Stimulated activated CD4-positive, alpha-beta T cell treated with anti-CD3 and anti-CD28 coated beads, Interleukin-4, amount 100 ng/mL, for 24 hours (primary cell): ENCODE results near the gene ELL2.

Experiments used
- DNase-seq: peaks from one replicate; pipeline ENCODE4 v3.0.0-alpha.2; 2020

Gene ELL2

GRCh38 chr5:95961617-95962474, at the start of gene ELL2:
ELL2 (minus strand) TSS chr5:95961851; CDS start chr5:95961721, 130 bp downstream.
- peak; percentile 97 for DNase-seq

DNA sequence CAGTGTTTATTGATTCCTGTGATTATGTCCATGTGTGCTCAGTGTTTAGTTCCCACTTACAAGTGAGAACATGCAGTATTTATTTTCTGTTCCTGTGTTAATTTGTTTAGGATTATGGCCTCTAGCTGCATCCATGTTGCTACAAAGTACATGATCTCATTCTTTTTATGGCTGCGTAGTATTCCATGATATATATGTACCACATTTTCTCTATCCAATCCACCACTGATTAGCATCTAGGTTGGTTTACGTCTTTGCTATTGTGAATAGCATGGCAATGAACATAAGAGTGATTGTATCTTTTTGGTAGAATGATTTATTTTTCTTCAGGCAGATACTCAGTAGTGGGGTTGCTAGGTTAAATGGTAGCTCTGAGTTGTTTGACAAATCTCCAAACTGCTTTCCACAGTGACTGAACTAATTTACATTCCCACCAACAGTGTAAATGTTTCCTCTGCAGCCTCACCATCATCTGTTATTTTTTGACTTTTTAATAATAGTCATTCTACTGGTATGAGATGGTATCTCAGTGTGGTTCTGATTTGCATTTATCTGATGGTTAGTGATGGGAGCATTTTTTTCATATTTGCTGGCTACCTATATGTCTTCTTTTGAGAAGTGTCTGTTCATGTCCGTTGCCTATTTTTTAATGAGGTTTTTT, 47.5 kb upstream of the ELL2 start:
- no peak for DNase-seq

- DNase-seq, result no peak
Observed at GRCh38 chr5:96008487-96008886, 46.8 kb upstream of the ELL2 start.

- DNase-seq, result no peak
Observed at GRCh38 chr5:96007051-96007450, 45.4 kb upstream of the ELL2 start.

DNA sequence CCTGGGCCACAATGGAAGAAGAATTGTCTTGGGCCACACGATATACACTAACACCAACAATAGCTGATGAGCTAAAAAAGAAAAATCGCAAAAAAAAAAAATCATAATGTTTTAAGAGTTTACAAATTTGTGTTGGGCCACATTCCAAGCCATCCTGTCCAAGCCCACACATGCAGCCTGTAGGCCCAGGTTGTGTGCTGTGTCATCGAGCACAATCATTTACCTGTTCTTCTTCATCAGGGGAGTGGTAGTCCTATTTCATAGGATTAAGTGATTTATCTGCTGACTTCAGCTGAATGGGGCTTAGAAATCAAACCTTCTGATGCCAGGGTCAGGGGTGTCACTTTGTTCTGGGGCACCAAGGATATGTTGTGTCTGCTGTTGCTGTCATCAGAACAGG, 44.6 kb upstream of the ELL2 start:
- no peak for DNase-seq

GRCh38 chr5:96004754-96005153, 43.1 kb upstream of the ELL2 start:
- DNase-seq, result no peak

DNA sequence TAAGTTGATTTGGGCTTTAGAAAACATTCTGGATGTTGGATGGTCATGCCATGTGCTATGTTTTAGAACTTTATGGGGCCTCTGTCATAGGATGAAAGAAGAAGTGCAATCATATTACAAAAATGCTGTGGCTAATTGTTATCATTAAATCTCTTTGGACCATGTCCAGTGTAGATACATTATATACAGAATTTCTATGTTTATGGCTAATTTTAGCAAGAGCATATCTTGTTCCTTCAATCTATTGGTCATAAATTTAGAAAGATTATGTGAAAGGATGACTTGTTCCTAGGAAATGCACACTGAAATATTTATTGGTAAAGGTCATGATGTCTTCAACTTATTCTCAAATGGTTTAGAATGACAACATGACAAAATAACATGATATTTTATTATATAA, 42.4 kb upstream of the ELL2 start:
- DNase-seq, result no peak

DNA sequence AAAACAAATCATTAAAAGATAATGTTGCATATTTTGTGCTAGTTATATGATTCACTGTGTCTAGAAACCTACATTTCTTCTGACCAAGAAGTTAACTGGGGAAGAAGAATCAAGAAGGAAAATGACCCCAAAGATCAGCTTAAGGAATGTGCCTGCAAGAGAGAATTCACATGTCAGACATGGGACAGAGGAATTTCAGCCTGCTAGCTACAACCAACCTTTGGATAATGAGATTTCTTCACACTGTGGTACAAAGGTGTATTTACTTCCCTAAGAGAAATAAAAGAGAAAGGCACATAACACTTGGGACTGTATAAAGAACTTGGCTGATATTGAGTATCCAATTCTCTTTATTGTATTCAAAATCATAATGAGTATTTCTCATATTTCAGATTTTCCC, 39.6 kb upstream of the ELL2 start:
- DNase-seq, result no peak

DNA sequence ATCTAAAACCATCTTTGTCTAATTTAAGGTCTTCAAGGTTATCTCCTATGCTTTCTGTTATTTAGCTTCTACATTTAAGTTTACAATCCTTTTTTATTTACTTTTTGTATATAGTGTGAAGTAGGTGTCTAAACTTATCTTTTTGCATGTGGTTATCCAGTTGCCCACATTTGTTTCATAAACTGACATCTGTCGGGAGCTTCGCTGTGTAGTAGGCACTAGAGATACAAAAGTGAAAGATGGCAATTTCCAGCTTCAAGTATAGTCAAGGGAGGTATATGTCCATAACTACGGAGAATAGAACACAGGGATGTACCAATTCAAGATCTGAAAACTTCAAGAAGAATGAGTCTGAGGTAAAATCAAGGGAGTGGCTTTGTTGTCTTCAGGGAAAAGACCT, 38.7 kb upstream of the ELL2 start:
- no peak for DNase-seq

- DNase-seq, result no peak
Observed at GRCh38 chr5:95996904-95997723, 35.5 kb upstream of the ELL2 start.

- DNase-seq, result no peak
Observed at GRCh38 chr5:95995962-95996489, 34.4 kb upstream of the ELL2 start.

DNA sequence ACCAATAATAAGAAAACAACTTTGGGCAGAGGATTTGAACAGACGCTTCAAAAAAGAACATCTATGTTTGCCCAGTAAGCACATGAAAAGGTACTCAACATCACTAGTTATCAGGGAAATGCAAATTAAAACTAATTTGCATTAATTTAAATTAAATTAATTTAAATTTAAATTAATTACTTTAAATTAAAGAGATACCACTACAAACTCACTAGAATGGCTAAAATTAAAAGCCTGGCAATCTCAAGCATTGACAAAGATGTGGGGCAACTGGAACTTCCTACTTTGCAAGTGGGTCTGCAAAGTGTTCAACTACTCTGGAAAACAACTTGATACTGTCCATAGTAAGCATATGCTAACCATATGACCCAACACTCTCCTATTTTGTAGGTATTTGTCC, 32.1 kb upstream of the ELL2 start:
- no peak for DNase-seq

DNA sequence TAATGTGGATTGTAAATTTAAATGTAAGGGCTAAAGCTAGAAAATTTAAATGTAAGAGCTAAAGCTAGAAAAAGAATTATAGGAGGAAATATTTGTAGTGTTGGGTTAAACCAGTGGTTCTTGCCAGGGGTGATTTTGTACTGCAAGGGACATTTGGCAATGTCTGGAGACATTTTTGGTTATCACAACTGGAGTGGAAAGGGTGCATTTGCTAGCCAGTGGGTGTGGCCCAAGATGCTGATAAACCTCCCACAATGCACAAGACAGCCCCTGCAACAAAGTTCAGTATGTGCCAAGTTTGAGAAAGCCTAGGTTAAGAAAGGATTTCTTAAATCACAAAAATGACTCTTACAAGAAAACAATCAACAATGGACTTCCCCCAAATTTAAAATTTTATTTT, 31.6 kb upstream of the ELL2 start:
- DNase-seq, result no peak

DNA sequence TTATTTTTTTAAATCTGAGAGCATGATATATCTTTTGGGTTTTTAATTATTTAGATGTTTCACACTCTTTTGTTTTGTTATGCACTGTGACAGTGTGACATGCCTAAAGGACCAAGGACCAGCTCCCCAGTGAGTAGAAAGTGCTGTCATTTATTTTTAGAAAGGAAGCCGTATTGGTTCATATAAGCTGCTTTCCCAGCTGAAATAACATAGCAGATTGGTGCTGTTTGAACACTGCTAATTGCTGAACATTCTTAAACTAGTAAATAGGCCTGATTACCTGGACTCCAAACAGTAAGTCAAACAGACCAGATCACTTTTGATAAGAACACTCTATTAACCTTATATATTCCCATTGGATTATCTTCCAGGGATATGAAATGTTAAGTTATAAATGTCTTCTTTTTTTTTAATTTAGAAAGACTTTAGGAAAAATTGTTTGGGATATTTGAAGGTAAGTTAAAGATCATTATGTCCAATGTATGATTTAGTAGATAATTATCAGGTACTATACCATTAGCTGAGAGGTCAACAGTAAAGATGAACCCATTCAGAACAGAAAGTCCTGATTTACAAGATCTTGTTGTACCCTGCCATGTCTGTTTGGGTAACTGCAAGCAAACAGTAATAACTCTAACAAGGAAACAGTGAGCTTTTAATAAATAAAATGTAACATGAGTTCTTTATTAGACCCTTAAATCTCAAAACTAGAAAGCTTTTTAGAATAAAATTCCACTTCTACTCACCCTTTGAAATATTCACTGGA, 27.8 kb upstream of the ELL2 start:
- DNase-seq, result no peak

DNA sequence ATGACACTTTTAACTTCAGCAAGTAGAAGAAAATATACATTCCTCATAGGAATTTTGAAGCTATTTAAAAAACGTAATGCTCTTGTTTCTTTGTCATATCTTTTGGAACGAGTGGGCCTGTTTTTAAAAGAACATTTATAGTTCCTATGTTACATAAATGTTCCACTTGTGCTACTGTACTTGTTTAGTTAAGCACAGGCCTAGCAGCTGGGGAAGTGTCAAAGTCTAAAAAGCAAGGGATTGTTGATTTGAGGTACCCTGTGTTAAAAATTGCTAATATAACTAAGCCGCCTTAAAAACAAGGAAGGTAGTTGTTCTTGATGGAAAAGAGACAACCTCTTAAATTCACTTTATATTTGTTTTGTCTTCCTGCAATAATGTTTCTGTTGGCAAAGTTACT, 27.2 kb upstream of the ELL2 start:
- no peak for DNase-seq

- no peak for DNase-seq
Observed at GRCh38 chr5:95988094-95988493, 26.4 kb upstream of the ELL2 start.

GRCh38 chr5:95986937-95987520, 25.4 kb upstream of the ELL2 start:
- no peak for DNase-seq

GRCh38 chr5:95986001-95986400, 24.4 kb upstream of the ELL2 start:
- DNase-seq, result no peak

DNA sequence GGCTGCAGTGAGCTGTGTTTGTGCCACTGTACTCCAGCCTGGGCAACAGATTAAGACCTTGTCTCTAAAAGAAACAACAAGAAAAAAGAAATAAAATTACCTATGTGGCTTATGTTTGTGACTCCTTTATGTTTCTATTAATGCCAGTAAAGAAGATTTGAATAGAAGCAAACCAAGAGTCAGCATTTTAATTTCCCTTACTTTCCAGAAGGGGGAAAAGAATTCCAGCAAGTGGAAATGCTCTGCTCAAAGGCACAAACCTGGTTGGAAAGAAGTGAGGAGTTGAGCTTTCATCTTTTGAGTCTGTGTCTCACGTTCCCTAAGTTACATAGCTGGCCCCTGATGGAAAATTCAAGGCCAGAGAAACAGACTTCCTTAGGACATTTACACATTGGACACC, 23.6 kb upstream of the ELL2 start:
- no peak for DNase-seq

DNA sequence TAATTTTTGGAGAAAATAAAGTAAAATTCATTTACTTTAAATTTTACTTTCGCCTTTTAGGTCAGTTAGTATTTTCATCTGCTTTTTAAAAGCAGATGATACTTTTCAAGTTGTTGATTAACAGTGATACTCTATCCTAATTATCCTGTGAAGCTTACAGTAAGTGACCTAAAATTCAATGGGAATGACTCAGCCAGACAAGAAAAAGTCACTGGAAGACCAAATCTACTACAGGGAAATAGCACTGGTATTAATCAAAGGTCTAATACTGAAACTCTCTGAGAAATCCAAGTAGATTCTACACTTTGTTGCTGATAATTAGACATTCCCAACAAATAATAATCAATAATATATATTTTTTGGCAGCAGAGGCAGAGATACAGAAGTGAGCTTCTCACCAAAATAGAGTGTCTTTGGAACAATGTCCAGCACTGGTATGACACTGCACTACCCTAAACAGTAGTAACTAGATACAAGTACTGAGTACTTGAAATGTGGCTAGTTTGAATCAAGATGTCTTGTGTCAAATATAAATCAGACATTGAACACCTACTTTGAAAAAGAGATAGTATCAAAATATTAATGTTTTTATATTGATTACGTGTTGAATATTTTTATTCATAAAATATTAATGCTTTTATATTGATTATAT, 22.8 kb upstream of the ELL2 start:
- DNase-seq, result no peak

GRCh38 chr5:95983509-95983908, 21.9 kb upstream of the ELL2 start:
- DNase-seq, result no peak

DNA sequence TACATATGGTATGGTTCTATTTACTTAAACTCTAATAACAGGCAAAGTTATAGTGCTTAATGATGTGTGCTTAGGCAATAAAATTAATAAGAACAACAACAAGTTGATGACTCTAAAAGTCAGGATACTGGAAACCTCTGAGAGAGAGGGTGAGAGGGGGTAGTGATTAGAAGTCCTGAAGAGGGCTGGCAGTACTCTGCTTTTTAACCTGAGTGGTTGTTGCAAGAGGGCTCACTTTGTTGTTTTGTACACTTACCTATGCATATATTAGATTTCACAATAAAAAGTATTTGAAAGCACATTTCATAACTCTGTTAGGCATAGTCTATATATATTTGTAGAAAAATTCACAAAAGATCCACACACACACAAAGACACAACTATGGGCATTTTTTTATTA, 21.4 kb upstream of the ELL2 start:
- no peak for DNase-seq
